Dermis microvascular lymphatic vessel endothelial cell (primary cell): ENCODE data around the gene MYL9. TPM values are rescaled to one million over a fixed set of nuclear protein-coding genes. Genes with fewer than 3 reads are reported as not detected.
"Not testable (repeated sequence)": the region's sequence is repeated elsewhere in the genome, so short reads cannot be mapped to it uniquely, and the experiment has no call there.

Experiments used
- DNase-seq, 2 donors: peaks; one replicate each; pipeline versions ENCODE4 v3.0.0 to v3.0.0-alpha.2; 2010; ENCODE audit warnings: low read depth in 2 of 2
- total RNA-seq: library from RNA; depleted of rRNA; stranded (reverse); fragments of >200 nt; gene quantifications from 2 replicates; pipeline ENCODE4 v1.2.1, GENCODE V29; 2014

Gene MYL9
- total RNA-seq, 1 donor from 2014 or later = 0.77 TPM

- DNase-seq = no peak
Measured at GRCh38 chr20:36548704-36549627, 7.6 kb downstream of the MYL9 start.

- DNase-seq = no peak
Measured at GRCh38 chr20:36549628-36549941, 8.3 kb downstream of the MYL9 start.

- no peak for DNase-seq
Measured at GRCh38 chr20:36549942-36550789, 8.8 kb downstream of the MYL9 start.

GRCh38 chr20:36550790-36551299 lies 9.5 kb downstream of the MYL9 start:
- DNase-seq = no peak

GRCh38 chr20:36555248-36555647 lies 13.9 kb downstream of the MYL9 start:
- DNase-seq = no peak

- DNase-seq = no peak
Measured at GRCh38 chr20:36562724-36563123, 21.4 kb downstream of the MYL9 start.

- DNase-seq = no peak
Measured at GRCh38 chr20:36563374-36563773, 22.1 kb downstream of the MYL9 start.

GRCh38 chr20:36564078-36564725 lies 22.9 kb downstream of the MYL9 start:
- not testable (repeated sequence) for DNase-seq

GRCh38 chr20:36564726-36565121 lies 23.4 kb downstream of the MYL9 start:
- DNase-seq = not testable (repeated sequence)

- DNase-seq = no peak
Measured at GRCh38 chr20:36565520-36565919, 24.2 kb downstream of the MYL9 start.

- DNase-seq = peak in 1 of 2 donors; percentile 9
Measured at GRCh38 chr20:36569847-36570429, 28.6 kb downstream of the MYL9 start.

- no peak for DNase-seq
Measured at GRCh38 chr20:36571564-36572504, 30.5 kb downstream of the MYL9 start.

GRCh38 chr20:36572701-36573102 lies 31.4 kb downstream of the MYL9 start:
- DNase-seq = peak in 1 of 2 donors; percentile 29

GRCh38 chr20:36573103-36573797 lies 31.9 kb downstream of the MYL9 start, which contains the start of gene TGIF2:
TSS of gene TGIF2 (plus strand) at chr20:36573597. CDS start at chr20:36578775, 5,178 bp downstream.
- peak; percentile 71 to 87 for DNase-seq

GRCh38 chr20:36573798-36574365 lies 32.6 kb downstream of the MYL9 start:
- DNase-seq = peak in 1 of 2 donors; percentile 38

GRCh38 chr20:36574366-36575135 lies 33.2 kb downstream of the MYL9 start:
- peak; percentile 15 to 69 for DNase-seq

- DNase-seq = no peak
Measured at GRCh38 chr20:36576081-36576445, 34.7 kb downstream of the MYL9 start.

GRCh38 chr20:36578356-36579041 lies 37.2 kb downstream of the MYL9 start:
- DNase-seq = no peak
